22Rv1 (cell line): ENCODE results near the gene RAB11A.

Experiments
- CTCF ChIP-seq: fragments of 450-650 bp; IDR thresholded peaks from 2 replicates; pipeline ENCODE4 v1.5.1; 2017; ENCODE audit warnings: mild to moderate bottlenecking
- ZFX ChIP-seq: fragments of 450-650 bp; IDR thresholded peaks from 2 replicates; pipeline ENCODE4 v1.6.1; 2017; ENCODE audit warnings: antibody characterized with exemption, borderline replicate concordance

GRCh38 chr15:65834603-65835282 lies 34.5 kb upstream of the RAB11A start:
- TF ChIP-seq CTCF (no peak), ZFX (no peak)
